HT-29 (cell line): ENCODE results near the gene TOR1B. TPM values are rescaled to one million over a fixed set of nuclear protein-coding genes. Genes with fewer than 3 reads are reported as not detected.
"Not testable (repeated sequence)": the region's sequence is repeated elsewhere in the genome, so short reads cannot be mapped to it uniquely, and the experiment has no call there.

ENCODE experiments used
- DNase-seq: peaks from one replicate; pipeline ENCODE4 v3.0.0-alpha.2; 2015; ENCODE audit warnings: low spot score
- total RNA-seq: library from RNA; depleted of rRNA; stranded (reverse); fragments of >200 nt; shearing (Covaris generic); gene quantifications from 2 replicates; pipeline ENCODE4 v1.2.3, GENCODE V29; 2014; rRNA removed

The TOR1B gene
- 25.0 and 27.1 TPM in 2 replicates for total RNA-seq

GRCh38 chr9:129802833-129803675 lies at the start of gene TOR1B:
Gene TOR1B, plus strand, starts transcription at chr9:129803184. Its CDS starts 29 bp downstream, at chr9:129803213.
- DNase-seq = peak; percentile 87

GRCh38 chr9:129755151-129755550 lies 47.8 kb upstream of the TOR1B start:
- no peak for DNase-seq

GRCh38 chr9:129756191-129756590 lies 46.8 kb upstream of the TOR1B start:
- DNase-seq = no peak

- no peak for DNase-seq
These were observed 45.9 kb upstream of the TOR1B start for GRCh38 chr9:129757045-129757444.

- DNase-seq = no peak
These were observed 43.7 kb upstream of the TOR1B start for GRCh38 chr9:129759319-129759718.

GRCh38 chr9:129759804-129760502 lies 43.0 kb upstream of the TOR1B start:
- no peak for DNase-seq

GRCh38 chr9:129760784-129761183 lies 42.2 kb upstream of the TOR1B start:
- not testable (repeated sequence) for DNase-seq

GRCh38 chr9:129761293-129761900 lies 41.6 kb upstream of the TOR1B start:
- DNase-seq = no peak

- DNase-seq = peak; percentile 18
These were observed 41.0 kb upstream of the TOR1B start for GRCh38 chr9:129761901-129762369.

GRCh38 chr9:129762370-129762984 lies 40.5 kb upstream of the TOR1B start:
- peak; percentile 38 for DNase-seq

GRCh38 chr9:129762985-129763926 lies 39.7 kb upstream of the TOR1B start:
- no peak for DNase-seq

GRCh38 chr9:129765764-129766317 lies 37.1 kb upstream of the TOR1B start:
- no peak for DNase-seq

- DNase-seq = no peak
These were observed 34.5 kb upstream of the TOR1B start for GRCh38 chr9:129768486-129768885.

- no peak for DNase-seq
These were observed 33.3 kb upstream of the TOR1B start for GRCh38 chr9:129769669-129770068.

GRCh38 chr9:129770741-129771140 lies 32.2 kb upstream of the TOR1B start:
- no peak for DNase-seq

GRCh38 chr9:129773262-129774048 lies 29.5 kb upstream of the TOR1B start:
- no peak for DNase-seq

GRCh38 chr9:129774791-129775447 lies 28.1 kb upstream of the TOR1B start:
- DNase-seq = no peak

- DNase-seq = no peak
These were observed 27.6 kb upstream of the TOR1B start for GRCh38 chr9:129775448-129775798.

GRCh38 chr9:129776096-129776495 lies 26.9 kb upstream of the TOR1B start:
- not testable (repeated sequence) for DNase-seq
